ENCODE results near the gene ARMC2. TPM values are rescaled to one million over a fixed set of nuclear protein-coding genes. Genes with fewer than 3 reads are reported as not detected.
A peak's percentile ranks its signal among the peaks of the same experiment; 100 is the strongest.
"Not testable (repeated sequence)": the region's sequence is repeated elsewhere in the genome, so short reads cannot be mapped to it uniquely, and the experiment has no call there.

The ARMC2 gene
- total and polyA plus RNA-seq, 5 experiments from 2014 or later: 2.4 to 9.4 (median 4.9) TPM

DNA sequence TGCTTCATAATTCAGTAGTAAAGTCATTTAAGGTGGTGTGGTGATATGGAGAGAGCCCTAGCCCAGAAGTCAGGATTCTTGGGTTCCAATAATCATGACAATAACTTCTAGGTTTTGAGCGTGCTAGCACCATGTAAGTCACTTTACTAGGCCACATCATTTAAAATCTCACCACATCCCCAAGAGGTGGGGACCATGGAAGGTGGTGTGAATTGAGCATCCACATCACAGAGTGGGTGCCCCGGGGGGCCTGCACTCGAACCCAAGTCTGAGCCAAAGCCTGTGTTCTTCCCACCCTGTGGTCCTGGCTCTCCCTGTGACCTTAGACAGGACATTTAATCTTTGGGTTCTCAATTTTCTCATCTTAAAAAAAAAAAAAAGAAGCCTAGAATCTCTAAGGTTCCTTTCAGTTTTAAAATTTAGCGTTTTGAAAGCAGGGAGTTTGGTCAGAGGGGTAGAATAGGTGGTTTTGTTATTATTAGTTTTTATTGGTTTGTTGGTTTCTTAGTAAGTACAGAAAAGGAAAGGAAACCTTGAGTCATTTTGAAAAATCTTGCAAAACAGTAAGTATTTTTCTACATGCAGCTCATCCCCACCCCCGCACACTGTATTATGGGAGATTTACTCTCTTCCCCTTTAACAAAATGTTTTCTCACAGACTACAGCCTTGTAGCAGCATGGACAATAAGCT is 26.4 kb downstream of the ARMC2 start:
- peaks cover 22 to 44% (median 35%) of the 10 kb centered on the region in 3 donors for H3K36me3 Mint-ChIP-seq

DNA sequence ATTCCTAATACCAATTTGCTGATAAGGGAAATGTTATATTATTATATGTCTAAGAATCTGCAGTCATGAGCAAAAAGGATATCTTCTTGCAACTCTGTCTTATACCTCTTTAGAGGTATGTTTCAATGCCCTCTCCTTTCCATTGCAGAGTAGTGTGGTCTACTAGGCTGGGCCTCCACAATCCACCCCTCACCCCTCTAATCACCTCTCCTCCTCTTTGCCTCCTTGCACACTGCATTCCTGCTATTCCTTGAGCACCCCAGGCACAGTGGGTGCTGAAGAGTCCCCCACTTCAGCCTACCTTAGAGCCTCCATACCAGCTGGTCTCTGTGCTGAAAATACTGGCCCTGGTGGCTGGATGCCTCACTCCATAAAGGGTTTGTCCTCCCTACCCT is 26.9 kb downstream of the ARMC2 start:
- H3K9me3 Mint-ChIP-seq: no peaks in the 10 kb centered on the region
- ATAC-seq: no peak
- H3K4me3 Mint-ChIP-seq: peak overlapping the region in 6 of 10 donors; percentile 10 to 61 (median 40)
- H3K36me3 Mint-ChIP-seq: peaks cover 18 to 43% (median 33%) of the 10 kb centered on the region in 3 donors
- H3K27ac Mint-ChIP-seq: peak overlapping the region in 6 of 10 donors; percentile 4 to 81 (median 28)
- peaks cover 15 to 50% (median 36%) of the 10 kb centered on the region in 4 donors for H3K4me1 Mint-ChIP-seq
- H3K27me3 Mint-ChIP-seq: no peaks in the 10 kb centered on the region
- POLR2A ChIA-PET: interaction anchor here (0.7 kb wide), 1 partner anchor 54 kb away, joined by 4 read pairs; no protein-coding TSS in a partner anchor
- DNase-seq: no peak

More for the DNA sequence above, 26.4 kb downstream of the ARMC2 start:
- ATAC-seq: peak in 1 of 2 donors; percentile 23
- Mint-ChIP-seq H3K4me3 (peak overlapping the region in 7 of 10 donors; percentile 4 to 61 (median 41)), H3K4me1 (peaks cover 15 to 50% (median 36%) of the 10 kb centered on the region in 4 donors), H3K27ac (peak overlapping the region in 7 of 10 donors; percentile 4 to 81 (median 55)), H3K9me3 (no peaks in the 10 kb centered on the region), H3K27me3 (no peaks in the 10 kb centered on the region)
- POLR2A ChIA-PET: interaction anchor here (0.7 kb wide), 1 partner anchor 55 kb away, joined by 4 read pairs; no protein-coding TSS in a partner anchor
- peak in 1 of 10 donors; percentile 15 for DNase-seq

DNA sequence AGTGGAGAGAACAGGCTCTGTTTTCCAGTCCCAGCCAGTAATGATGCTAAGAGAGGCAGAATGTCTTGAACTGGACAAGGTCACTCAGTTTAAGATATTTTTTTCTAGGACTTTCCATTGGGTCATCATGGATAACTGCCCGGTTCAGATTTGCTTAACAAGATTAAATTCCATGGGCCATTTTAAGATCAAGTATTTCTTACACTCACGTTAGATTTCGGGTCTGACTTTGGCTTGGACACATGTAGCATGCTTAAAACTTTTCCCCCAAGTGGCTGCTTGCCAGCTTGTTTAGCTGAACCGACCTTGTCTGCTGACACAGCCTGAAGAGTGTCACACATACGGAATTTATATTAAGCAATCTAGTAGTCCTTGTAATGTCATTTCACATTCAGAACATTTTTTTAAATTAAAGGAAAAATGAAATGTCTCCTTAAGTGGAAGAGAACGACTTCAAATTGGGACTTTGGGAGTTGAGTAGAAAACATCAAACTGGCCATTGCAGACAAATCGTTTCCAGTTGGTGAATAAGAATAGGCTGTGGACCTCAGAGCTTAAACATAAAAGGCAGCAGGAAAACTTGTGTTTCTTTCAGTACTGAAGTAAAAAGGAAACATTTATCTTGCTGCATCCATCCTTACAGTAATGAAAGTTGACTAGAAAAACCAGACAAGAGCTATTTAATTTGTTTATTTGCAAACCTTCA is 29.0 kb downstream of the ARMC2 start:
- H3K36me3 Mint-ChIP-seq: peaks cover 18 to 49% (median 29%) of the 10 kb centered on the region in 3 donors
- H3K4me3 Mint-ChIP-seq: no peak overlapping the region
- POLR2A ChIA-PET: no interaction called here
- no peak for ATAC-seq
- H3K9me3 Mint-ChIP-seq: peaks cover 0 to 7% (median 0%) of the 10 kb centered on the region in 9 donors
- peak overlapping the region in 1 of 10 donors; percentile 31 for H3K27ac Mint-ChIP-seq
- no peaks in the 10 kb centered on the region for H3K27me3 Mint-ChIP-seq
- DNase-seq: no peak
- peaks cover 16 to 43% (median 34%) of the 10 kb centered on the region in 4 donors for H3K4me1 Mint-ChIP-seq

GRCh38 chr6:108878942-108879341 is 30.7 kb downstream of the ARMC2 start:
- ATAC-seq: no peak
- Mint-ChIP-seq H3K4me1 (peaks cover 13 to 37% (median 24%) of the 10 kb centered on the region in 4 donors), H3K36me3 (peaks cover 25 to 57% (median 29%) of the 10 kb centered on the region in 3 donors), H3K9me3 (peaks cover 0 to 17% (median 5%) of the 10 kb centered on the region in 9 donors), H3K27ac (no peak overlapping the region), H3K27me3 (no peaks in the 10 kb centered on the region), H3K4me3 (no peak overlapping the region)
- POLR2A ChIA-PET: no interaction called here
- DNase-seq: no peak

DNA sequence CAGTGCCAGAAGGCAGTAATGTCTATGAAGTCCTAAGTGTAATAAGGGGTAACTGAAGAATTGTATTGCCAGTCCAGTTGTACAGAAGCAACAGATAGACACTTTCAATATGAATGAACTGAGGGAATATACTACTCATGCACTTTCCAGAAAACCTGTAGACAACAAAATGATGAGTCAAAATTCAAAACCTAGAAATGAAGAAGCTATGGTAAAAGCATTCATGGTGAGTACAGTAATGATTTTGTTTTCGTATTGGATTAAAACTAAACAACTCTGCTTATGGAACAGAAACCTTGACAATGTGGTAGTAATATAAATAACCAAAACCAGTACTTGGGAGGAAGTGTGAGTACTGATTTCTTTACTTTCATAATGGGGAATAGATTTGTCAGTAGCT is 35.0 kb downstream of the ARMC2 start:
- H3K27me3 Mint-ChIP-seq: no peaks in the 10 kb centered on the region
- no peak overlapping the region for H3K4me3 Mint-ChIP-seq
- no peak overlapping the region for H3K27ac Mint-ChIP-seq
- ATAC-seq (no peak), DNase-seq (no peak)
- peaks cover 7 to 28% (median 11%) of the 10 kb centered on the region in 4 donors for H3K4me1 Mint-ChIP-seq
- H3K9me3 Mint-ChIP-seq: peaks cover 0 to 17% (median 5%) of the 10 kb centered on the region in 9 donors
- POLR2A ChIA-PET: no interaction called here
- H3K36me3 Mint-ChIP-seq: peaks cover 13 to 37% (median 14%) of the 10 kb centered on the region in 3 donors

DNA sequence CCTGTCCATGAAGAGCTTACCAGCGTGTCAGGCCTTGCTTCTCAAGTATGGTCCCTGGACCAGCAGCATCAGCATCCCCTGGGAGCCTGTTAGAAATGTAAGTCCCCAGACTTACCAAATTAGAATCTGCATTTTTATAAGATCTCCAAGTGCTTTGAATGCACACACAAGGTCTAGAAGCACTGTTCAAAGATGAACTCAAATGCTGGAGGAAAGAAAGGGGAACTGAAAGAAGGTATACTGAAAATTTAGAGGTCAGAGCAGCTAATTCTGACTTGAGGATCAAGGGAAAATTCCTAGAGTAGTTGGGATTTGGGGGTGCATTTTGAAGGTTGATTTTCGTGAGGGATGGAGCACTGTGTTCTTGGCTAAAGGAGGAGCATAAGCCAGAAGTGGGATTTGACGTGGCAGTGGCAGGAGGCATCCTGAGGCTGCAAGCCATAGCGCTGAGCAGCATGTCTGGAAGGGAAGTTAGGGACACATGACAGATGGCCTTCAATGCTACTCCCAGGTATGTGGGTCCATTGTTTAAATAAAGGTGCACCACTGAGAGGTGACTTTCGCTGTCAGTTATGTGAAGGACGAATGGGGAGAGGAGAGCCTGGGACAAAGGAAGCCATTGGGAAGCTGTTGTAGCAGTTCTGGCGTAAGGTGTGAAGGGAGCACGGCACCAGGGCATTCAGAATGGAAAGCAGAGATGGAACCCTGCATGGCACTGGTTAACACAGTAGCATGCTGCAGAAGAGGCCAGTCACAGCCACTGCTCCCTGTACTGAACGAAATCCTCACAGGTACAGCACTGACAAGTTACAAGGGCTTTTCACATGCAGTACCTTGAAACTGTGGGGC is 36.2 kb downstream of the ARMC2 start:
- Mint-ChIP-seq H3K4me3 (no peak overlapping the region), H3K36me3 (peaks cover 2 to 30% (median 7%) of the 10 kb centered on the region in 3 donors), H3K27me3 (no peaks in the 10 kb centered on the region), H3K4me1 (peaks cover 7 to 28% (median 11%) of the 10 kb centered on the region in 4 donors), H3K9me3 (peaks cover 0 to 17% (median 5%) of the 10 kb centered on the region in 9 donors), H3K27ac (peak overlapping the region in 1 of 10 donors; percentile 49)
- POLR2A ChIA-PET: no interaction called here
- DNase-seq (no peak), ATAC-seq (no peak)

- H3K27ac Mint-ChIP-seq: no peak overlapping the region
- H3K9me3 Mint-ChIP-seq: peaks cover 0 to 1% (median 0%) of the 10 kb centered on the region in 9 donors
- peaks cover 0 to 3% (median 0%) of the 10 kb centered on the region in 3 donors for H3K36me3 Mint-ChIP-seq
- H3K4me1 Mint-ChIP-seq: peaks cover 0 to 13% (median 0%) of the 10 kb centered on the region in 4 donors
- no peak for DNase-seq
- no peaks in the 10 kb centered on the region for H3K27me3 Mint-ChIP-seq
- no peak overlapping the region for H3K4me3 Mint-ChIP-seq
- ATAC-seq: no peak
- POLR2A ChIA-PET: no interaction called here
Observed at GRCh38 chr6:108888052-108888451, 39.8 kb downstream of the ARMC2 start.

- Mint-ChIP-seq H3K36me3 (no peaks in the 10 kb centered on the region), H3K4me1 (peaks cover 0 to 13% (median 3%) of the 10 kb centered on the region in 4 donors), H3K27ac (no peak overlapping the region), H3K4me3 (no peak overlapping the region), H3K27me3 (no peaks in the 10 kb centered on the region), H3K9me3 (no peaks in the 10 kb centered on the region)
- ATAC-seq (no peak), DNase-seq (no peak)
- POLR2A ChIA-PET: no interaction called here
Observed at GRCh38 chr6:108888745-108889144, 40.5 kb downstream of the ARMC2 start.

GRCh38 chr6:108890898-108891297 is 42.7 kb downstream of the ARMC2 start:
- H3K27me3 Mint-ChIP-seq, DNase-seq, ATAC-seq, H3K36me3 Mint-ChIP-seq, H3K9me3 Mint-ChIP-seq, H3K27ac Mint-ChIP-seq, H3K4me1 Mint-ChIP-seq, POLR2A ChIA-PET, H3K4me3 Mint-ChIP-seq: not testable (repeated sequence)

DNA sequence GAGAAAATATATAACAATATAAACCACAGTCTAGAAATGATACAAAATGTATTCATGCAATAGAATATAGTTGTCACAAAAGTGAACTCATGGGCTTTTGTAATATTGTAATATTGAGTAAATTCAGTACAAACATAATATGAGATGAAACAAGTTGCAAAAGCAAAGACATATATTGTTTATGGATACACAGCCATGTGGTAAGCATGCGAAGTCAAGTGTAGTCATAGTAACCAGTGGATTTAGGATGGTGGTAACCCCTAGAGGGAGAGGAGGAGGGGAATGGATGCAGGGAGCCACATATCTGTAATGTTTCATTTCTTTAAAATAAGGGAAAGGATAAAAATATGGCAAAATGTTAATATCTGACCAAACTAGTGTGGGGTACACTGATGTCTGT is 47.3 kb downstream of the ARMC2 start:
- no peaks in the 10 kb centered on the region for H3K9me3 Mint-ChIP-seq
- no peak for DNase-seq
- no peaks in the 10 kb centered on the region for H3K27me3 Mint-ChIP-seq
- peak overlapping the region in 3 of 10 donors; percentile 51 to 68 (median 59) for H3K27ac Mint-ChIP-seq
- POLR2A ChIA-PET: no interaction called here
- ATAC-seq: no peak
- H3K4me1 Mint-ChIP-seq: peaks cover under 1 to 38% (median 15%) of the 10 kb centered on the region in 4 donors
- H3K36me3 Mint-ChIP-seq: no peaks in the 10 kb centered on the region
- peak overlapping the region in 1 of 10 donors; percentile 19 for H3K4me3 Mint-ChIP-seq

GRCh38 chr6:108896111-108896661 is 48.0 kb downstream of the ARMC2 start:
- no peaks in the 10 kb centered on the region for H3K36me3 Mint-ChIP-seq
- peaks cover 4 to 42% (median 18%) of the 10 kb centered on the region in 4 donors for H3K4me1 Mint-ChIP-seq
- no peak for DNase-seq
- no peak for ATAC-seq
- POLR2A ChIA-PET: no interaction called here
- no peaks in the 10 kb centered on the region for H3K27me3 Mint-ChIP-seq
- peak overlapping the region in 4 of 10 donors; percentile 9 to 84 (median 32) for H3K4me3 Mint-ChIP-seq
- no peaks in the 10 kb centered on the region for H3K9me3 Mint-ChIP-seq
- peak overlapping the region in 6 of 10 donors; percentile 29 to 94 (median 63) for H3K27ac Mint-ChIP-seq

DNA sequence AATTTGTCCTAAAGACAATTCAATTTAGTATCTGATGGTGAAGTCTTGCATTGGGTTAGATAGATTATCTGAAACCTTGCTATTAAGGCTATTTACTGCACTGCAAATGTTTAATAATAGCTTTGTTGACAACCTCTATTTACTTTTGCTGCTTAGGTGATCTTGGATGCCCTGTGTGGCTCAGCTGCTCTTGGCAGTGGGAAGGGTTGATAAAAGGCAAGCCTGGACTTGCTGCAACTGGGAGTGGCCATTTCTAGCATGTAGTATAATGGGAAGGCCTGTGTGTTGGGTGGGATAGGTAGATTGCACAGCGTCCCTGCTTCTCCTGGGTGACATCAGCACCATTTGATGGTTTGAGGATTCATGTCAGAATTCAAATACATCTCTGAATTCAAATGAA is 49.1 kb downstream of the ARMC2 start:
- ATAC-seq: no peak
- POLR2A ChIA-PET: no interaction called here
- Mint-ChIP-seq H3K27ac (peak overlapping the region in 1 of 10 donors; percentile 8), H3K9me3 (no peaks in the 10 kb centered on the region), H3K36me3 (no peaks in the 10 kb centered on the region), H3K4me3 (no peak overlapping the region), H3K27me3 (no peaks in the 10 kb centered on the region), H3K4me1 (peaks cover 8 to 53% (median 27%) of the 10 kb centered on the region in 4 donors)
- no peak for DNase-seq
